Psoas muscle (tissue), 8 donors: ENCODE results near the gene RAB11FIP2. TPM values are rescaled to one million over a fixed set of nuclear protein-coding genes. Genes with fewer than 3 reads are reported as not detected.

Experiments used
- ATAC-seq, 4 donors: fragments of 200-7000 bp; cut with Tn5 transposase; one replicate each; pipeline ENCODE4 v1.9.1; 2020; ENCODE audit warnings: moderate library complexity in 3 of 4, mild to moderate bottlenecking in 2 of 4
- DNase-seq, 2 donors: peaks; one replicate each; pipeline ENCODE4 v3.0.0-alpha.2; 2020
- H3K27ac ChIP-seq: fragments of 200-600 bp; one replicate; pipeline ENCODE4 v1.8.0; 2022
- H3K27me3 ChIP-seq, 3 donors: fragments of 200-600 bp in 1 of 3; one replicate each; pipeline versions ENCODE4 v1.6.1 to v1.8.0; 2013 to 2022; ENCODE audit warnings: low read length in 2 of 3, mild to moderate bottlenecking in 2 of 3, moderate library complexity in 1 of 3; ENCODE audit not compliant: insufficient read depth in 3 of 3
- H3K36me3 ChIP-seq, 2 donors: fragments of 200-600 bp in 1 of 2; one replicate each; pipeline versions ENCODE4 v1.6.1 to v1.8.0; 2013 to 2022; ENCODE audit warnings: low read depth in 1 of 2, mild to moderate bottlenecking in 1 of 2, moderate library complexity in 1 of 2; ENCODE audit not compliant: insufficient read depth in 1 of 2
- H3K4me1 ChIP-seq: fragments of 200-600 bp; one replicate; pipeline ENCODE4 v1.8.0; 2022
- H3K4me3 ChIP-seq: fragments of 200-600 bp; one replicate; pipeline ENCODE4 v1.8.0; 2022; ENCODE audit warnings: mild to moderate bottlenecking
- H3K9me3 ChIP-seq: fragments of 200-600 bp; one replicate; pipeline ENCODE4 v1.8.0; 2022
- CTCF ChIP-seq: fragments of 200-600 bp; IDR thresholded peaks from one replicate; pipeline ENCODE4 v1.8.0; 2022; ENCODE audit warnings: antibody characterized with exemption
- WGBS, 3 donors: extraction: QIAGEN DNeasy Blood & Tissue Kit; methylation state at CpG; one replicate each; pipeline versions ENCODE4 v1.1.6 to v1.1.7; 2013; 5-methylcytosine and 5-hydroxymethylcytosine counted together
- intact Hi-C, 2 donors: fragments of 100-400 bp; cut with DNase I; formaldehyde crosslinking; loops; one replicate each; pipeline versions ENCODE4 v1.11.0 to v1.14.2; 2022
- polyA plus RNA-seq, 3 donors: library from polyadenylated mRNA; stranded (reverse); fragments of 200-250 nt; gene quantifications; one replicate each; pipeline ENCODE4 v1.2.3, GENCODE V29; 2013
- total RNA-seq, 4 donors: library from RNA; stranded (reverse); fragmentation: NEBNext Ultra II Directional in 2 of 4; extraction: Animal tissue kit (Norgen Biotek cat#: 25700) in 2 of 4; gene quantifications; one replicate each; pipeline versions ENCODE4 v1.2.1 to v1.2.4, GENCODE V29; 2021 to 2023
- donor health status: healthy with polysubstance abuse.
- donor health status: DM: no; HTN: no; CAD: no; lungs with moderate emphysema.
- donor health status: Bipolar disorder and iron deficiency.
- donor health status: healthy.
- donor health status: DM: yes; HTN: yes; CAD: no.
- donor health status: DM: no; HTN: no; CAD: no.
- donor health status: DM: no; HTN: no; CAD: no.
- donor health status: DM: yes; HTN: yes; CAD: no.

The RAB11FIP2 gene
- total and polyA plus RNA-seq, 7 donors: 3.1 to 13.6 (median 10.4) TPM

GRCh38 chr10:117967149-117967650 is 79.5 kb downstream of the RAB11FIP2 start:
- Histone ChIP-seq H3K27me3 (no peaks in the 10 kb centered on the region), H3K4me3 (no peak overlapping the region), H3K9me3 (no peaks in the 10 kb centered on the region), H3K27ac (no peak overlapping the region), H3K36me3 (no peaks in the 10 kb centered on the region), H3K4me1 (no peaks in the 10 kb centered on the region)
- intact Hi-C loops: no loop called here
- no peak for TF ChIP-seq CTCF
- 89 to 91% (median 91%) methylated on average over 7 of the region's 7 CpGs for WGBS, 3 donors
- ATAC-seq (no peak), DNase-seq (no peak)

- Histone ChIP-seq H3K27ac (no peak overlapping the region), H3K4me1 (no peaks in the 10 kb centered on the region), H3K9me3 (no peaks in the 10 kb centered on the region), H3K36me3 (no peaks in the 10 kb centered on the region), H3K4me3 (no peak overlapping the region), H3K27me3 (no peaks in the 10 kb centered on the region)
- no peak for TF ChIP-seq CTCF
- ATAC-seq (no peak), DNase-seq (no peak)
- intact Hi-C loops: no loop called here
- WGBS, 3 donors: 36 to 59% (median 41%) methylated on average over 2 of the region's 2 CpGs
These were observed 80.8 kb downstream of the RAB11FIP2 start for GRCh38 chr10:117965984-117966383.

DNA sequence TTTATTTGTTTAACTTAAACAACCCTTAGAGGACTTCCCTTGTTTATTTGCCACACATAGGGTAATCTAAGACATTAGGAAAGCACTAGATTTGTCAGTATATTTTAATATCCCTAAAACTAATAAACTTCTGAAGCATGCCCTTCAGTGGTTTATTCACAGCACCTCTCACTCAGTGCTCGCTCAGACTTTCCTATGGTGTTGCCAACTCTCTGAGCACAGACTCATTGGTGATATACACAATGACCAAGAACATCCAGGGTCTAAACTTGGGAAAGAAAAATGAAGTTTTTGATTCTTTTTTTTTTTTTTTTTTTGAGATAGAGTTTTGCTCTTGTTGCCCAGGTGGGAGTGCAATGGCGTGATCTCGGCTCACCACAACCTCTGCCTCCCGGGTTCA is 82.2 kb downstream of the RAB11FIP2 start:
- no peak for ATAC-seq
- intact Hi-C loops: no loop called here

GRCh38 chr10:117960345-117960935 is 86.3 kb downstream of the RAB11FIP2 start:
- intact Hi-C loops: no loop called here
- DNase-seq (no peak), ATAC-seq (no peak)
- Histone ChIP-seq H3K4me3 (no peak overlapping the region), H3K27ac (no peak overlapping the region), H3K4me1 (no peaks in the 10 kb centered on the region), H3K9me3 (no peaks in the 10 kb centered on the region), H3K27me3 (no peaks in the 10 kb centered on the region), H3K36me3 (no peaks in the 10 kb centered on the region)
- no peak for TF ChIP-seq CTCF
- 75 to 81% (median 79%) methylated on average over 4 of the region's 4 CpGs for WGBS, 3 donors

More for the DNA sequence above, 82.2 kb downstream of the RAB11FIP2 start:
- Histone ChIP-seq H3K36me3 (no peaks in the 10 kb centered on the region), H3K27me3 (no peaks in the 10 kb centered on the region), H3K27ac (no peak overlapping the region), H3K4me1 (no peaks in the 10 kb centered on the region), H3K4me3 (no peak overlapping the region), H3K9me3 (no peaks in the 10 kb centered on the region)
- WGBS, 3 donors: 81 to 89% (median 87%) methylated on average over 4 of the region's 4 CpGs
- no peak for DNase-seq
- no peak for TF ChIP-seq CTCF

DNA sequence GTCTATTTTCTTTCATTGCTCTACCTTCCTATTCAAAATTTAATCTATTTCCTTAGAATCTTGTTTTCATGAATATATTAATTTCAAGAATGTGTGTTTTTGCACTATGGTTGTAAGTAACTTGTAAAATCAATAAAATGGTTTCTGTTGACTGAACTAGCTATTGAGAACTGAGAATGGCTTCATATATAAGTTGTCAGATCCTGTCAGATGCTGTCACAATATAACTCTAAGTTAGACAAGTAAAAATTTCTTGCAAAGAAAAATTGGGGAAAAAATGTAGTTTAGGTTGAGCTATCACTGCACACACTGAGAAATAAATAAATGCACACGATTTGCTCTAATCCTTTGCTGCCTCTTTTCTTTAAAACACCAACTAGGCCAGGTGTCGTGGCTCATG is 89.8 kb downstream of the RAB11FIP2 start:
- TF ChIP-seq CTCF: no peak
- WGBS, 3 donors: 75 to 85% (median 77%) methylated on average over 2 of the region's 2 CpGs
- ATAC-seq: no peak
- Histone ChIP-seq H3K27me3 (no peaks in the 10 kb centered on the region), H3K27ac (no peak overlapping the region), H3K9me3 (no peaks in the 10 kb centered on the region), H3K4me1 (no peaks in the 10 kb centered on the region), H3K36me3 (no peaks in the 10 kb centered on the region), H3K4me3 (no peak overlapping the region)
- no peak for DNase-seq
- intact Hi-C loops: no loop called here
